ENCODE results near the gene LUC7L2. TPM values are rescaled to one million over a fixed set of nuclear protein-coding genes. Genes with fewer than 3 reads are reported as not detected.

The LUC7L2 gene
- total and polyA plus RNA-seq, 9 of the 15 experiments (the other 6 are each of a cell fraction or from before 2014, with no cell fraction given) = 56.1 to 207 (median 141) TPM

DNA sequence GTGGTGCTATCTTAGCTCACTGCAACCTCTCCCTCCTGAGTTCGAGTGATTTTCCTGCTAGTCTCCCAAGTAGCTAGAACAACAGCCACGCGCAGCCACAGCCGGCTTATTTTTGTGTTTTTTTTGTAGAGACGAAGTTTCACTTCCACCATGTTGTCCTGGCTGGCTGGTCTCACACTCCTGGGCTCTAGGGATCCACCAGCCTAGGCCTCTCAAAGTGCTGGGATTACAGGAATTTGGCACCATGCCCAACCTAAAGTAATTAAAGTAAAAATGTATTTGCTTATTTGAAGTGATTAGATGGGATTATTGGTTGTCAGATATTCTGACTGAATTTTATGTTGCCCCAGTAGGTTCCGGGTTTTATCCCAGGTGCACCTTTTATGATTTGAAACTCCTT, 22.7 kb downstream of the LUC7L2 start:
- ChIA-PET POLR2A (interaction anchor here (0.6 to 1.9 kb wide), 9 partner anchors 9 to 1416 kb away, joined by 3 to 7 read pairs (median 4); partner anchors contain the start of gene LUC7L2), CTCF (ENCODE audit: low intra/inter-chr PET ratio) (no interaction called here)
- Histone ChIP-seq H3K4me2 (ENCODE audit: insufficient read depth, low read length) (no peak overlapping the region), H3K27ac (ENCODE audit: extremely low read depth, low read depth, low read length) (no peak overlapping the region), H4K20me1 (replicated peaks; ENCODE audit: control insufficient read depth, insufficient read depth, low read length) (no peaks in the 10 kb centered on the region), H3K27me3 (ENCODE audit: control insufficient read depth in 2 of 2, insufficient read depth in 2 of 2, low read length in 2 of 2) (no peaks in the 10 kb centered on the region), H3K9ac (ENCODE audit: insufficient read depth in 1 of 2, low read depth in 2 of 2, low read length in 2 of 2) (no peak overlapping the region; a peak in 1 of 4 replicates), H3K9me1 (ENCODE audit: control insufficient read depth, insufficient read depth, low read length) (no peaks in the 10 kb centered on the region), H3K9me3 (replicated peaks; ENCODE audit: control insufficient read depth, insufficient read depth, low read depth, low read length) (no peaks in the 10 kb centered on the region), H2AFZ (ENCODE audit: low read depth, low read length) (no peak overlapping the region), H3K4me3 (no peak overlapping the region), H3K79me2 (ENCODE audit: control insufficient read depth, insufficient read depth, low read length) (peaks cover 67% of the 10 kb centered on the region), H3K4me1 (replicated peaks in 1 of 2; ENCODE audit: control insufficient read depth in 2 of 2, insufficient read depth in 2 of 2, low read length in 2 of 2) (peaks cover 0 to 4% of the 10 kb centered on the region in 2 experiments; a peak in 1 of 5 replicates), H3K36me3 (ENCODE audit: control insufficient read depth, insufficient read depth, low read length) (peaks cover 80% of the 10 kb centered on the region)
- ATAC-seq (no peak; the same call in 2 of the 3 replicates), FAIRE-seq (no peak), DNase-seq (ENCODE audit: extremely low read depth in 1 of 4, low spot score in 3 of 4) (no peak)
- in situ Hi-C loops (cut with MboI) (no loop called here), intact Hi-C loops (cut with micrococcal nuclease) (no loop called here)
- 93% methylated on average over 6 of the region's 6 CpGs for WGBS (ENCODE audit: insufficient coverage, low coverage, missing lambda C conversion rate)
- no TSS peak for BruUV-seq (replicated peaks)
- TF ChIP-seq PHF20 (IDR thresholded peaks at IDR 0.05; ENCODE audit: partially characterized antibody) (no peak), NFIX (CRISPR knock-in tag; IDR thresholded peaks at IDR 0.05; ENCODE audit: low read depth) (peak; percentile 59; the same call in 1 of the 2 replicates), NFIC (IDR thresholded peaks at IDR 0.05) (peak; percentile 93)

DNA sequence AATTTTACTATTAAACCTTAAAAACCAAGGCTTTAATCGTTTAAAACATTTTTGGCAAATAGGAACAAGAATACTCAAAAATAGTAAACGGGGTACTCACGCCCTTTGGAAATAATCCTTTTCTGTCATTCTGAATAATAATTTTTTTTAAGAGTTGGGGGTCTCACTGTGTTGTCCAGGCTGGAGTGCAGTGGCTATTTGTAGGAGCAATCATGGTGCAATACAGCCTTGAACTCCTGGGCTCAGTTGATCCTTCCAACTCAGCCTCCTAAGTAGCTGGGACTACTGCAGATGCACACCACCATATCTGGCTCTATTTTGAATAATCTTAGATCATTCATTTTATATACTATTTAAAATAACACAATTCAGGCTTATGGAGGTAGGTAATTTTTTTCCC, 24.9 kb downstream of the LUC7L2 start:
- DNase-seq (ENCODE audit: extremely low read depth in 1 of 4, low spot score in 3 of 4) = no peak
- Histone ChIP-seq H3K4me2 (ENCODE audit: insufficient read depth, low read length) (no peak overlapping the region), H2AFZ (ENCODE audit: low read depth, low read length) (no peak overlapping the region), H3K27ac (ENCODE audit: extremely low read depth, low read depth, low read length) (no peak overlapping the region), H3K9me1 (ENCODE audit: control insufficient read depth, insufficient read depth, low read length) (no peaks in the 10 kb centered on the region), H3K9me3 (replicated peaks; ENCODE audit: control insufficient read depth, insufficient read depth, low read depth, low read length) (no peaks in the 10 kb centered on the region), H3K36me3 (ENCODE audit: control insufficient read depth, insufficient read depth, low read length) (peaks cover 83% of the 10 kb centered on the region), H3K4me1 (replicated peaks in 1 of 2; ENCODE audit: control insufficient read depth in 2 of 2, insufficient read depth in 2 of 2, low read length in 2 of 2) (peaks cover 0 to 4% of the 10 kb centered on the region in 2 experiments; a peak in 2 of 5 replicates), H4K20me1 (replicated peaks; ENCODE audit: control insufficient read depth, insufficient read depth, low read length) (no peaks in the 10 kb centered on the region), H3K4me3 (no peak overlapping the region), H3K27me3 (ENCODE audit: control insufficient read depth in 2 of 2, insufficient read depth in 2 of 2, low read length in 2 of 2) (no peaks in the 10 kb centered on the region), H3K9ac (ENCODE audit: insufficient read depth in 1 of 2, low read depth in 2 of 2, low read length in 2 of 2) (no peak overlapping the region), H3K79me2 (ENCODE audit: control insufficient read depth, insufficient read depth, low read length) (peaks cover 74% of the 10 kb centered on the region)
- in situ Hi-C loops (cut with MboI) (no loop called here), intact Hi-C loops (cut with micrococcal nuclease) (no loop called here)
- FAIRE-seq = no peak
- ChIA-PET POLR2A (interaction anchor here (0.7 to 1.4 kb wide), 5 partner anchors 8 to 19 kb away, joined by 3 to 9 read pairs (median 3); no protein-coding TSS in a partner anchor), CTCF (ENCODE audit: low intra/inter-chr PET ratio) (no interaction called here)
- no peak for TF ChIP-seq KDM4B (IDR thresholded peaks at IDR 0.05; ENCODE audit: borderline replicate concordance in 2 of 2, low read depth in 1 of 2)
- TF ChIP-seq RBM25 (IDR thresholded peaks at IDR 0.05; ENCODE audit: low read depth, low read length, severe bottlenecking) = peak; percentile 70
- peak; percentile 91 for TF ChIP-seq ZNF121 (CRISPR knock-in tag; conservative IDR thresholded peaks at IDR 0.05)
- no TSS peak for BruUV-seq (replicated peaks)
- no peak for ATAC-seq
- 96% methylated on average over 3 of the region's 3 CpGs for WGBS (ENCODE audit: insufficient coverage, low coverage, missing lambda C conversion rate)
